SK-N-SH (cell line): Measurements from ENCODE around the gene CCDC148. TPM values are rescaled to one million over a fixed set of nuclear protein-coding genes. Genes with fewer than 3 reads are reported as not detected.

ENCODE experiments used
- CTCF ChIA-PET: fragments of 300-600, 350-600 bp; formaldehyde crosslinking; extraction: SDS; loops from one replicate; lab custom pipeline; 2021; lab: Yijun Ruan, JAX
- POLR2A ChIA-PET: fragments of 350-600 bp; sonication (Branson Sonifier 250); formaldehyde crosslinking; extraction: SDS; loops from one replicate; lab custom pipeline; 2020; ENCODE audit warnings: antibody characterized with exemption, inconsistent platforms; lab: Yijun Ruan, JAX
- DNase-seq: peaks from one replicate; pipeline ENCODE4 v3.0.0; 2012
- H2AFZ ChIP-seq: fragments of 200-600 bp; sonication (generic); 2 replicates; pipeline ENCODE4 v1.8.1; 2016; ENCODE audit warnings: antibody characterized with exemption, mild to moderate bottlenecking, low read depth
- H3F3A ChIP-seq: fragments of 200-600 bp; sonication (generic); replicated peaks from 2 replicates; pipeline ENCODE3; 2016; ENCODE audit warnings: antibody characterized with exemption, mild to moderate bottlenecking; ENCODE audit not compliant: insufficient read depth
- H3K27ac ChIP-seq, 2 experiments: fragments of 200-500 bp in 1 of 2; fragments of 200-600 bp in 1 of 2; sonication (Bioruptor generic) in 1 of 2; sonication (generic), shearing (Covaris generic) in 1 of 2; 2 replicates each; pipeline versions ENCODE4 v1.5.1 to v1.6.1; 2014 to 2016; ENCODE audit warnings: low read depth in 2 of 2, inconsistent platforms in 1 of 2, low read length in 1 of 2, mild to moderate bottlenecking in 1 of 2, mixed read lengths in 1 of 2
- H3K27me3 ChIP-seq: fragments of 200-600 bp; sonication (generic), shearing (Covaris generic); 2 replicates; pipeline ENCODE4 v1.6.1; 2016; ENCODE audit warnings: mixed run types; ENCODE audit not compliant: insufficient read depth
- H3K36me3 ChIP-seq, 2 experiments: fragments of 200-500 bp in 1 of 2; fragments of 200-600 bp in 1 of 2; sonication (Bioruptor generic) in 1 of 2; sonication (generic) in 1 of 2; replicated peaks in 1 of 2; 2 replicates each; pipeline versions ENCODE3 to v1.5.1; 2014 to 2016; ENCODE audit warnings: low read length in 1 of 2, mild to moderate bottlenecking in 1 of 2; ENCODE audit not compliant: insufficient read depth in 2 of 2, control insufficient read depth in 1 of 2
- H3K4me1 ChIP-seq, 2 experiments: fragments of 200-500 bp in 1 of 2; fragments of 200-600 bp in 1 of 2; sonication (Bioruptor generic) in 1 of 2; sonication (generic), shearing (Covaris generic) in 1 of 2; 2 replicates each; pipeline versions ENCODE4 v1.5.1 to v1.6.1; 2014 to 2016; ENCODE audit warnings: low read depth in 1 of 2, low read length in 1 of 2, mixed run types in 1 of 2; ENCODE audit not compliant: insufficient read depth in 2 of 2, control insufficient read depth in 1 of 2
- H3K4me2 ChIP-seq: fragments of 200-600 bp; sonication (generic), shearing (Covaris generic); 2 replicates; pipeline ENCODE4 v1.6.1; 2017; ENCODE audit warnings: mixed run types
- H3K4me3 ChIP-seq, 2 experiments: fragments of 200-500 bp in 1 of 2; fragments of 200-600 bp in 1 of 2; sonication (Bioruptor generic) in 1 of 2; sonication (generic), shearing (Covaris generic) in 1 of 2; 2 replicates each; pipeline versions ENCODE4 v1.5.1 to v1.8.1; 2014 to 2016; ENCODE audit warnings: low read depth in 2 of 2, inconsistent platforms in 1 of 2, low read length in 1 of 2, mild to moderate bottlenecking in 1 of 2, mixed read lengths in 1 of 2, moderate library complexity in 1 of 2
- H3K79me2 ChIP-seq: fragments of 200-600 bp; sonication (generic); 2 replicates; pipeline ENCODE4 v1.8.1; 2017; ENCODE audit warnings: mild to moderate bottlenecking; ENCODE audit not compliant: insufficient read depth
- H3K9ac ChIP-seq: fragments of 200-600 bp; sonication (generic); 2 replicates; pipeline ENCODE4 v1.6.1; 2017; ENCODE audit warnings: mixed run types
- H3K9me2 ChIP-seq: fragments of 200-600 bp; sonication (generic); 2 replicates; pipeline ENCODE4 v1.6.1; 2017; ENCODE audit warnings: mixed run types
- H3K9me3 ChIP-seq: fragments of 200-600 bp; sonication (generic); 2 replicates; pipeline ENCODE4 v1.6.1; 2017; ENCODE audit warnings: mixed run types, mild to moderate bottlenecking, moderate library complexity
- H4K20me1 ChIP-seq: fragments of 200-600 bp; sonication (generic); 2 replicates; pipeline ENCODE4 v1.6.1; 2017; ENCODE audit warnings: mild to moderate bottlenecking, mixed run types; ENCODE audit not compliant: insufficient read depth
- CHD2 ChIP-seq: fragments of 150-350 bp; IDR thresholded peaks from 2 replicates; pipeline ENCODE4 v1.6.1; 2018; ENCODE audit warnings: low read length; ENCODE audit not compliant: partially characterized antibody
- FOXM1 ChIP-seq: IDR thresholded peaks from 2 replicates; pipeline ENCODE4 v1.4.0; 2012; ENCODE audit warnings: low read depth, mild to moderate bottlenecking
- GATA2 ChIP-seq: sonication (generic); formaldehyde crosslinking; IDR thresholded peaks from 2 replicates; pipeline ENCODE4 v1.5.0; 2020; ENCODE audit warnings: mild to moderate bottlenecking, missing genetic modification reagents
- JUND ChIP-seq: IDR thresholded peaks from 2 replicates; pipeline ENCODE4 v1.4.0; 2012
- MEF2A ChIP-seq: IDR thresholded peaks from 2 replicates; pipeline ENCODE4 v1.4.0; 2012; ENCODE audit warnings: low read depth, borderline replicate concordance
- NRF1 ChIP-seq: IDR thresholded peaks from 2 replicates; pipeline ENCODE4 v1.6.1; 2012; ENCODE audit warnings: low read depth, mild to moderate bottlenecking, low read length
- RCOR1 ChIP-seq: fragments of 150-350 bp; IDR thresholded peaks from 2 replicates; pipeline ENCODE4 v1.6.1; 2017; ENCODE audit warnings: antibody characterized with exemption, low read length
- SIN3A ChIP-seq: IDR thresholded peaks from 2 replicates; pipeline ENCODE4 v1.6.1; 2012; ENCODE audit warnings: low read depth, mild to moderate bottlenecking, low read length, moderate library complexity, borderline replicate concordance
- SMC3 ChIP-seq: IDR thresholded peaks from 2 replicates; pipeline ENCODE4 v1.6.1; 2012; ENCODE audit warnings: low read depth, low read length, improper control_type of control experiment
- TAF1 ChIP-seq: IDR thresholded peaks from 2 replicates; pipeline ENCODE4 v1.6.1; 2012; ENCODE audit warnings: low read depth, mild to moderate bottlenecking, low read length, moderate library complexity, borderline replicate concordance
- TCF12 ChIP-seq: IDR thresholded peaks from 2 replicates; pipeline ENCODE4 v1.4.0; 2012
- WGBS: methylation state at CpG from one replicate; pipeline ENCODE4 v1.1.6; 2017; ENCODE audit warnings: low lambda C conversion rate; 5-methylcytosine and 5-hydroxymethylcytosine counted together
- polyA plus RNA-seq, 3 experiments: library from polyadenylated mRNA; depleted of rRNA; stranded (reverse); fragments of >200 nt; gene quantifications; 2 replicates each; pipeline ENCODE4 v1.2.3, GENCODE V29; 2012
- TF ChIP-seq, protein P1 (sequence below): IDR thresholded peaks from 2 replicates; pipeline ENCODE4 v1.4.0; 2012; ENCODE audit warnings: low read depth
- TF ChIP-seq, protein P2 (sequence below): IDR thresholded peaks from 2 replicates; pipeline ENCODE4 v1.4.0; 2012; ENCODE audit warnings: low read depth, borderline replicate concordance
- TF ChIP-seq, protein P3 (sequence below): fragments of 150-350 bp; IDR thresholded peaks from 2 replicates; pipeline ENCODE4 v1.6.1; 2017; ENCODE audit warnings: antibody characterized with exemption, low read length, low read depth, borderline replicate concordance
- TF ChIP-seq, protein P4 (sequence below): fragments of 200-600 bp; sonication (generic); IDR thresholded peaks from 2 replicates; pipeline ENCODE4 v1.6.1; 2017; ENCODE audit warnings: antibody characterized with exemption, mild to moderate bottlenecking, moderate library complexity
- TF ChIP-seq, protein P5 (sequence below): IDR thresholded peaks from 2 replicates; pipeline ENCODE4 v1.6.1; 2012; ENCODE audit warnings: mild to moderate bottlenecking, low read depth, low read length, moderate library complexity
- TF ChIP-seq, protein P6 (sequence below): fragments of 150-350 bp; IDR thresholded peaks from 2 replicates; pipeline ENCODE4 v1.6.1; 2016; ENCODE audit warnings: mild to moderate bottlenecking, low read depth, low read length

The CCDC148 gene
- polyA plus RNA-seq, 1 of the 3 experiments (the other 2 are of a cell fraction) = 0.18 TPM

DNA sequence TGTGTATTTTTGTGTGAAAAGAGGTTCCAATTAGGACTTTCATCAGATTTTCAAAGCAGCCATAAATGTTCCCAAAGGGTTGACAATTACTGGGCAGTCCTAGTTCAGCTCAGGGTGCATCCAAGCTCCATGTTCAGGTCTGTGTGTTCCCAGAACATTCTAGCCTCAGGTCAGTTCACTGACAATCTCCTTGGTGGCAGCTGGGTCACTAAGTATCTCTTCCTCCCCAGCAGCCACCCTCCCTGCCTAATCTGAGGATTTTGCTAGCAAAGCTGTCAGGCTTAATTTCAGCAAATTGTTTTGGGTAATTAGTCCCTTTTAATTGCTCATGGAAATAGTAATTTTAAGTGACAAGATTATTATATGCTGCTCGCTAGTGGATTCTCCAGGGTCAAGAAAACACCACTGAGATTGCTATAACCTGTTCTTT, 325.1 kb downstream of the CCDC148 start:
- H3K4me3 ChIP-seq = no peak overlapping the region
- no peak for DNase-seq
- ChIA-PET CTCF (no interaction called here), POLR2A (no interaction called here)
- H3K27me3 ChIP-seq = no peaks in the 10 kb centered on the region
- no peaks in the 10 kb centered on the region for H3F3A ChIP-seq
- WGBS = 45% methylated on average over 1 of the region's 1 CpG
- H3K9ac ChIP-seq = no peak overlapping the region
- no peaks in the 10 kb centered on the region for H3K4me1 ChIP-seq
- no peaks in the 10 kb centered on the region for H3K9me3 ChIP-seq
- H2AFZ ChIP-seq = no peak overlapping the region
- no peaks in the 10 kb centered on the region for H3K36me3 ChIP-seq
- no peaks in the 10 kb centered on the region for H3K79me2 ChIP-seq
- TF ChIP-seq SMC3 = no peak
- TF ChIP-seq TAF1 = no peak
- no peaks in the 10 kb centered on the region for H3K9me2 ChIP-seq
- no peaks in the 10 kb centered on the region for H4K20me1 ChIP-seq
- no peak overlapping the region for H3K27ac ChIP-seq
- no peak overlapping the region for H3K4me2 ChIP-seq

DNA sequence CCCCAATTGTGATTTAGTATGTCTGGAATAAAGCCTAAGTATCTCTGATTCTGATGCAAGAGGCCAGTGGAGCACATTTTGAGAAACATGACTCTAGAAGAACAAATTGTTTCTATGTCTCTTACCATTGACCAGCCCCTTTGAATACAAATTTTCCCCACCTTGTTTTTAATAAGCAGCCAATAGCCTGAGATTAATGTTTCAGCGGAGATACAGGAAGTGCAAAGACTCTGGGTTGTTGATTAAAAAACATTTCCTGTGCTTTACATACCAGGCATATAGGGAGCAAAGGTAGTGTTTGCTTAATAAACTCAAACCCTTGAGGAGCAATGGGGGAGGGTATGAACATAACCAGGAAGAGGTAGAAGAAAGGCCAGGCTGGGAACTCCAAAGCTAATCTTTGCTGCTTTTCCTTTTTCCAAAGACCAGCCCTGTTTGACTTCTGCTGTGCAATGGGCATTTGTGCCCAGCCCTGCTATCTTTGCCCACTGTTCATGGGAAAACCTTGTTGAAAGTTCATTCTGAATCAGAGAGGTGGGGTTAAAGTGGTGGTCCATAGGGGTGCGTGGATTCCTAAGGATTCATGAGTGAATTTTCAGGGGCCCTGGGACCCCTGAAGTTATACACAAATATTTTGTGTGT, 325.6 kb downstream of the CCDC148 start:
- Histone ChIP-seq H4K20me1 (no peaks in the 10 kb centered on the region), H3K4me1 (no peaks in the 10 kb centered on the region), H3K27me3 (no peaks in the 10 kb centered on the region), H3K79me2 (no peaks in the 10 kb centered on the region), H3K9ac (no peak overlapping the region), H3K36me3 (no peaks in the 10 kb centered on the region), H3K27ac (no peak overlapping the region), H2AFZ (no peak overlapping the region), H3F3A (no peaks in the 10 kb centered on the region), H3K9me2 (no peaks in the 10 kb centered on the region), H3K4me3 (no peak overlapping the region), H3K9me3 (no peaks in the 10 kb centered on the region), H3K4me2 (no peak overlapping the region)
- ChIA-PET POLR2A (no interaction called here), CTCF (interaction anchor here (1.1 kb wide), 1 partner anchor 107 kb away, joined by 3 read pairs; no protein-coding TSS in a partner anchor)
- 48% methylated on average over 2 of the region's 2 CpGs for WGBS
- DNase-seq = no peak
- TF ChIP-seq, protein P1, sequence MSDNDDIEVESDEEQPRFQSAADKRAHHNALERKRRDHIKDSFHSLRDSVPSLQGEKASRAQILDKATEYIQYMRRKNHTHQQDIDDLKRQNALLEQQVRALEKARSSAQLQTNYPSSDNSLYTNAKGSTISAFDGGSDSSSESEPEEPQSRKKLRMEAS = no peak
- TF ChIP-seq NRF1 (no peak), GATA2 (no peak), CHD2 (no peak), FOXM1 (no peak), TCF12 (no peak), TAF1 (no peak), MEF2A (no peak), JUND (no peak), SIN3A (no peak), RCOR1 (no peak)
- TF ChIP-seq, protein P2, sequence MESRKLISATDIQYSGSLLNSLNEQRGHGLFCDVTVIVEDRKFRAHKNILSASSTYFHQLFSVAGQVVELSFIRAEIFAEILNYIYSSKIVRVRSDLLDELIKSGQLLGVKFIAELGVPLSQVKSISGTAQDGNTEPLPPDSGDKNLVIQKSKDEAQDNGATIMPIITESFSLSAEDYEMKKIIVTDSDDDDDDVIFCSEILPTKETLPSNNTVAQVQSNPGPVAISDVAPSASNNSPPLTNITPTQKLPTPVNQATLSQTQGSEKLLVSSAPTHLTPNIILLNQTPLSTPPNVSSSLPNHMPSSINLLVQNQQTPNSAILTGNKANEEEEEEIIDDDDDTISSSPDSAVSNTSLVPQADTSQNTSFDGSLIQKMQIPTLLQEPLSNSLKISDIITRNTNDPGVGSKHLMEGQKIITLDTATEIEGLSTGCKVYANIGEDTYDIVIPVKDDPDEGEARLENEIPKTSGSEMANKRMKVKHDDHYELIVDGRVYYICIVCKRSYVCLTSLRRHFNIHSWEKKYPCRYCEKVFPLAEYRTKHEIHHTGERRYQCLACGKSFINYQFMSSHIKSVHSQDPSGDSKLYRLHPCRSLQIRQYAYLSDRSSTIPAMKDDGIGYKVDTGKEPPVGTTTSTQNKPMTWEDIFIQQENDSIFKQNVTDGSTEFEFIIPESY = no peak
- TF ChIP-seq, protein P3, sequence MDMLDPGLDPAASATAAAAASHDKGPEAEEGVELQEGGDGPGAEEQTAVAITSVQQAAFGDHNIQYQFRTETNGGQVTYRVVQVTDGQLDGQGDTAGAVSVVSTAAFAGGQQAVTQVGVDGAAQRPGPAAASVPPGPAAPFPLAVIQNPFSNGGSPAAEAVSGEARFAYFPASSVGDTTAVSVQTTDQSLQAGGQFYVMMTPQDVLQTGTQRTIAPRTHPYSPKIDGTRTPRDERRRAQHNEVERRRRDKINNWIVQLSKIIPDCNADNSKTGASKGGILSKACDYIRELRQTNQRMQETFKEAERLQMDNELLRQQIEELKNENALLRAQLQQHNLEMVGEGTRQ = no peak
- TF ChIP-seq, protein P4, sequence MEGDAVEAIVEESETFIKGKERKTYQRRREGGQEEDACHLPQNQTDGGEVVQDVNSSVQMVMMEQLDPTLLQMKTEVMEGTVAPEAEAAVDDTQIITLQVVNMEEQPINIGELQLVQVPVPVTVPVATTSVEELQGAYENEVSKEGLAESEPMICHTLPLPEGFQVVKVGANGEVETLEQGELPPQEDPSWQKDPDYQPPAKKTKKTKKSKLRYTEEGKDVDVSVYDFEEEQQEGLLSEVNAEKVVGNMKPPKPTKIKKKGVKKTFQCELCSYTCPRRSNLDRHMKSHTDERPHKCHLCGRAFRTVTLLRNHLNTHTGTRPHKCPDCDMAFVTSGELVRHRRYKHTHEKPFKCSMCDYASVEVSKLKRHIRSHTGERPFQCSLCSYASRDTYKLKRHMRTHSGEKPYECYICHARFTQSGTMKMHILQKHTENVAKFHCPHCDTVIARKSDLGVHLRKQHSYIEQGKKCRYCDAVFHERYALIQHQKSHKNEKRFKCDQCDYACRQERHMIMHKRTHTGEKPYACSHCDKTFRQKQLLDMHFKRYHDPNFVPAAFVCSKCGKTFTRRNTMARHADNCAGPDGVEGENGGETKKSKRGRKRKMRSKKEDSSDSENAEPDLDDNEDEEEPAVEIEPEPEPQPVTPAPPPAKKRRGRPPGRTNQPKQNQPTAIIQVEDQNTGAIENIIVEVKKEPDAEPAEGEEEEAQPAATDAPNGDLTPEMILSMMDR = no peak
- TF ChIP-seq, protein P5, sequence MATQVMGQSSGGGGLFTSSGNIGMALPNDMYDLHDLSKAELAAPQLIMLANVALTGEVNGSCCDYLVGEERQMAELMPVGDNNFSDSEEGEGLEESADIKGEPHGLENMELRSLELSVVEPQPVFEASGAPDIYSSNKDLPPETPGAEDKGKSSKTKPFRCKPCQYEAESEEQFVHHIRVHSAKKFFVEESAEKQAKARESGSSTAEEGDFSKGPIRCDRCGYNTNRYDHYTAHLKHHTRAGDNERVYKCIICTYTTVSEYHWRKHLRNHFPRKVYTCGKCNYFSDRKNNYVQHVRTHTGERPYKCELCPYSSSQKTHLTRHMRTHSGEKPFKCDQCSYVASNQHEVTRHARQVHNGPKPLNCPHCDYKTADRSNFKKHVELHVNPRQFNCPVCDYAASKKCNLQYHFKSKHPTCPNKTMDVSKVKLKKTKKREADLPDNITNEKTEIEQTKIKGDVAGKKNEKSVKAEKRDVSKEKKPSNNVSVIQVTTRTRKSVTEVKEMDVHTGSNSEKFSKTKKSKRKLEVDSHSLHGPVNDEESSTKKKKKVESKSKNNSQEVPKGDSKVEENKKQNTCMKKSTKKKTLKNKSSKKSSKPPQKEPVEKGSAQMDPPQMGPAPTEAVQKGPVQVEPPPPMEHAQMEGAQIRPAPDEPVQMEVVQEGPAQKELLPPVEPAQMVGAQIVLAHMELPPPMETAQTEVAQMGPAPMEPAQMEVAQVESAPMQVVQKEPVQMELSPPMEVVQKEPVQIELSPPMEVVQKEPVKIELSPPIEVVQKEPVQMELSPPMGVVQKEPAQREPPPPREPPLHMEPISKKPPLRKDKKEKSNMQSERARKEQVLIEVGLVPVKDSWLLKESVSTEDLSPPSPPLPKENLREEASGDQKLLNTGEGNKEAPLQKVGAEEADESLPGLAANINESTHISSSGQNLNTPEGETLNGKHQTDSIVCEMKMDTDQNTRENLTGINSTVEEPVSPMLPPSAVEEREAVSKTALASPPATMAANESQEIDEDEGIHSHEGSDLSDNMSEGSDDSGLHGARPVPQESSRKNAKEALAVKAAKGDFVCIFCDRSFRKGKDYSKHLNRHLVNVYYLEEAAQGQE = no peak
- TF ChIP-seq, protein P6, sequence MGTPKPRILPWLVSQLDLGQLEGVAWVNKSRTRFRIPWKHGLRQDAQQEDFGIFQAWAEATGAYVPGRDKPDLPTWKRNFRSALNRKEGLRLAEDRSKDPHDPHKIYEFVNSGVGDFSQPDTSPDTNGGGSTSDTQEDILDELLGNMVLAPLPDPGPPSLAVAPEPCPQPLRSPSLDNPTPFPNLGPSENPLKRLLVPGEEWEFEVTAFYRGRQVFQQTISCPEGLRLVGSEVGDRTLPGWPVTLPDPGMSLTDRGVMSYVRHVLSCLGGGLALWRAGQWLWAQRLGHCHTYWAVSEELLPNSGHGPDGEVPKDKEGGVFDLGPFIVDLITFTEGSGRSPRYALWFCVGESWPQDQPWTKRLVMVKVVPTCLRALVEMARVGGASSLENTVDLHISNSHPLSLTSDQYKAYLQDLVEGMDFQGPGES = no peak
